T-helper 1 cell treated with Interleukin-12 subunit alpha and Interleukin-12 subunit beta and Interleukin-4 antibody, amounts not matched to agents 30 μg/mL and 1 μg/mL, for 36 hours (primary cell): ENCODE data around the gene MPND.

ENCODE experiments used
- H3K27ac Mint-ChIP-seq: one replicate; pipeline ENCODE4 v1.8.0; 2021; ENCODE audit warnings: mild to moderate bottlenecking, mixed read lengths
- H3K27me3 Mint-ChIP-seq: one replicate; pipeline ENCODE4 v1.8.0; 2021; ENCODE audit warnings: low read depth, mixed read lengths
- H3K36me3 Mint-ChIP-seq: one replicate; pipeline ENCODE4 v1.8.0; 2021; ENCODE audit warnings: low read depth, mixed read lengths
- H3K4me1 Mint-ChIP-seq: one replicate; pipeline ENCODE4 v1.8.0; 2021; ENCODE audit warnings: low read depth, mixed read lengths
- H3K4me3 Mint-ChIP-seq: one replicate; pipeline ENCODE4 v1.8.0; 2021; ENCODE audit warnings: mild to moderate bottlenecking, moderate library complexity, mixed read lengths
- H3K9me3 Mint-ChIP-seq: one replicate; pipeline ENCODE4 v1.8.0; 2021; ENCODE audit warnings: mixed read lengths

MPND gene

GRCh38 chr19:4350111-4350510, 6.7 kb downstream of the MPND start:
- Mint-ChIP-seq H3K4me1 (peaks cover 3% of the 10 kb centered on the region), H3K27me3 (no peaks in the 10 kb centered on the region), H3K9me3 (no peaks in the 10 kb centered on the region), H3K36me3 (peaks cover 8% of the 10 kb centered on the region), H3K4me3 (no peak overlapping the region), H3K27ac (no peak overlapping the region)

GRCh38 chr19:4350726-4351125, 7.4 kb downstream of the MPND start:
- no peaks in the 10 kb centered on the region for H3K27me3 Mint-ChIP-seq
- peaks cover 3% of the 10 kb centered on the region for H3K4me1 Mint-ChIP-seq
- no peak overlapping the region for H3K4me3 Mint-ChIP-seq
- H3K36me3 Mint-ChIP-seq, result peaks cover 8% of the 10 kb centered on the region
- no peak overlapping the region for H3K27ac Mint-ChIP-seq
- no peaks in the 10 kb centered on the region for H3K9me3 Mint-ChIP-seq

- H3K9me3 Mint-ChIP-seq, result no peaks in the 10 kb centered on the region
- H3K27me3 Mint-ChIP-seq, result no peaks in the 10 kb centered on the region
- peak overlapping the region; percentile 45 for H3K27ac Mint-ChIP-seq
- no peak overlapping the region for H3K4me3 Mint-ChIP-seq
- H3K36me3 Mint-ChIP-seq, result peaks cover 2% of the 10 kb centered on the region
- peaks cover 2% of the 10 kb centered on the region for H3K4me1 Mint-ChIP-seq
Observed at GRCh38 chr19:4352701-4353121, 9.3 kb downstream of the MPND start.

GRCh38 chr19:4354282-4354681, 10.9 kb downstream of the MPND start:
- H3K4me1 Mint-ChIP-seq, result peaks cover 2% of the 10 kb centered on the region
- H3K9me3 Mint-ChIP-seq, result no peaks in the 10 kb centered on the region
- H3K4me3 Mint-ChIP-seq, result no peak overlapping the region
- no peak overlapping the region for H3K27ac Mint-ChIP-seq
- no peaks in the 10 kb centered on the region for H3K27me3 Mint-ChIP-seq
- peaks cover 2% of the 10 kb centered on the region for H3K36me3 Mint-ChIP-seq

- H3K9me3 Mint-ChIP-seq, result no peaks in the 10 kb centered on the region
- H3K27me3 Mint-ChIP-seq, result no peaks in the 10 kb centered on the region
- no peak overlapping the region for H3K27ac Mint-ChIP-seq
- no peaks in the 10 kb centered on the region for H3K36me3 Mint-ChIP-seq
- H3K4me3 Mint-ChIP-seq, result no peak overlapping the region
- H3K4me1 Mint-ChIP-seq, result peaks cover 2% of the 10 kb centered on the region
Observed at GRCh38 chr19:4354897-4355296, 11.5 kb downstream of the MPND start.

- Mint-ChIP-seq H3K27me3 (no peaks in the 10 kb centered on the region), H3K4me1 (peaks cover 2% of the 10 kb centered on the region), H3K9me3 (no peaks in the 10 kb centered on the region), H3K4me3 (no peak overlapping the region), H3K27ac (no peak overlapping the region), H3K36me3 (peaks cover 9% of the 10 kb centered on the region)
Observed at GRCh38 chr19:4357095-4357797, 13.9 kb downstream of the MPND start.

- no peaks in the 10 kb centered on the region for H3K4me1 Mint-ChIP-seq
- H3K9me3 Mint-ChIP-seq, result no peaks in the 10 kb centered on the region
- H3K27me3 Mint-ChIP-seq, result no peaks in the 10 kb centered on the region
- no peak overlapping the region for H3K4me3 Mint-ChIP-seq
- H3K36me3 Mint-ChIP-seq, result peaks cover 9% of the 10 kb centered on the region
- H3K27ac Mint-ChIP-seq, result no peak overlapping the region
Observed at GRCh38 chr19:4357921-4358326, 14.6 kb downstream of the MPND start.

- no peak overlapping the region for H3K27ac Mint-ChIP-seq
Observed at GRCh38 chr19:4358709-4359626, 15.6 kb downstream of the MPND start.

GRCh38 chr19:4359627-4360000, 16.3 kb downstream of the MPND start:
- Mint-ChIP-seq H3K4me1 (no peaks in the 10 kb centered on the region), H3K36me3 (peaks cover 10% of the 10 kb centered on the region), H3K4me3 (no peak overlapping the region), H3K27ac (no peak overlapping the region), H3K27me3 (no peaks in the 10 kb centered on the region), H3K9me3 (no peaks in the 10 kb centered on the region)

More at GRCh38 chr19:4358709-4359626, 15.6 kb downstream of the MPND start:
- Mint-ChIP-seq H3K4me3 (no peak overlapping the region), H3K9me3 (no peaks in the 10 kb centered on the region), H3K4me1 (no peaks in the 10 kb centered on the region), H3K27me3 (no peaks in the 10 kb centered on the region), H3K36me3 (peaks cover 10% of the 10 kb centered on the region)

GRCh38 chr19:4360081-4360569, 16.8 kb downstream of the MPND start:
- Mint-ChIP-seq H3K4me1 (no peaks in the 10 kb centered on the region), H3K4me3 (no peak overlapping the region), H3K9me3 (no peaks in the 10 kb centered on the region), H3K27ac (no peak overlapping the region), H3K27me3 (no peaks in the 10 kb centered on the region), H3K36me3 (peaks cover 10% of the 10 kb centered on the region)

GRCh38 chr19:4360641-4361151, 17.3 kb downstream of the MPND start:
- Mint-ChIP-seq H3K4me3 (no peak overlapping the region), H3K27me3 (no peaks in the 10 kb centered on the region), H3K4me1 (no peaks in the 10 kb centered on the region), H3K9me3 (no peaks in the 10 kb centered on the region), H3K27ac (no peak overlapping the region), H3K36me3 (peaks cover 10% of the 10 kb centered on the region)

- peaks cover under 1% of the 10 kb centered on the region for H3K4me1 Mint-ChIP-seq
Observed at GRCh38 chr19:4361152-4362046, 18.0 kb downstream of the MPND start.

GRCh38 chr19:4362101-4362828, 18.9 kb downstream of the MPND start:
- Mint-ChIP-seq H3K27ac (no peak overlapping the region), H3K36me3 (peaks cover 13% of the 10 kb centered on the region), H3K9me3 (no peaks in the 10 kb centered on the region), H3K4me3 (no peak overlapping the region), H3K27me3 (no peaks in the 10 kb centered on the region), H3K4me1 (peaks cover 4% of the 10 kb centered on the region)

More at GRCh38 chr19:4361152-4362046, 18.0 kb downstream of the MPND start:
- Mint-ChIP-seq H3K27me3 (no peaks in the 10 kb centered on the region), H3K9me3 (no peaks in the 10 kb centered on the region), H3K27ac (no peak overlapping the region), H3K4me3 (no peak overlapping the region), H3K36me3 (peaks cover 10% of the 10 kb centered on the region)
